GM23338 (cell line): Measurements from ENCODE around the gene S100A7A. TPM values are rescaled to one million over a fixed set of nuclear protein-coding genes. Genes with fewer than 3 reads are reported as not detected.

Experiments used
- ATAC-seq: fragments of 200-7000 bp; cut with Tn5 transposase; 3 replicates; pipeline ENCODE4 v1.9.1; 2020
- DNase-seq: peaks from one replicate; pipeline ENCODE4 v3.0.0-alpha.2; 2015; ENCODE audit warnings: low spot score
- H2AFZ ChIP-seq: fragments of 200-600 bp; sonication (generic); 2 replicates; pipeline ENCODE4 v1.8.0; 2016; ENCODE audit warnings: antibody characterized with exemption, mild to moderate bottlenecking, moderate library complexity
- H3F3A ChIP-seq: fragments of 200-600 bp; sonication (generic); replicated peaks from 2 replicates; pipeline ENCODE4 v1.8.0; 2017; ENCODE audit warnings: antibody characterized with exemption, mixed run types, low read depth
- H3K27ac ChIP-seq: fragments of 200-600 bp; sonication (generic); 2 replicates; pipeline ENCODE4 v1.6.1; 2016; ENCODE audit warnings: low read depth
- H3K27me3 ChIP-seq: fragments of 200-600 bp; sonication (generic); 2 replicates; pipeline ENCODE4 v1.8.0; 2016; ENCODE audit warnings: mild to moderate bottlenecking, mixed run types, moderate library complexity; ENCODE audit not compliant: insufficient read depth
- H3K36me3 ChIP-seq: fragments of 200-600 bp; sonication (generic); 2 replicates; pipeline ENCODE4 v1.8.0; 2016; ENCODE audit warnings: mild to moderate bottlenecking; ENCODE audit not compliant: insufficient read depth
- H3K4me1 ChIP-seq: fragments of 200-600 bp; sonication (generic); 2 replicates; pipeline ENCODE4 v1.8.0; 2016; ENCODE audit warnings: mild to moderate bottlenecking, moderate library complexity; ENCODE audit not compliant: insufficient read depth
- H3K4me2 ChIP-seq: fragments of 200-600 bp; sonication (generic); 2 replicates; pipeline ENCODE4 v1.7.1; 2017; ENCODE audit warnings: mixed run types
- H3K4me3 ChIP-seq: fragments of 200-600 bp; sonication (generic); 2 replicates; pipeline ENCODE4 v1.6.1; 2016; ENCODE audit warnings: mixed run types
- H3K79me2 ChIP-seq: fragments of 200-600 bp; sonication (generic); replicated peaks from 2 replicates; pipeline ENCODE4 v1.8.0; 2017; ENCODE audit warnings: mild to moderate bottlenecking; ENCODE audit not compliant: insufficient read depth
- H3K9me2 ChIP-seq: fragments of 200-600 bp; sonication (generic); 2 replicates; pipeline ENCODE4 v1.8.0; 2017; ENCODE audit not compliant: insufficient read depth
- H4K20me1 ChIP-seq: fragments of 200-600 bp; sonication (generic); replicated peaks from 2 replicates; pipeline ENCODE4 v1.8.0; 2017; ENCODE audit warnings: mild to moderate bottlenecking; ENCODE audit not compliant: insufficient read depth
- H3K27ac Mint-ChIP-seq: 2 replicates; pipeline ENCODE4 v1.8.0; 2020; ENCODE audit warnings: inconsistent platforms, mild to moderate bottlenecking, moderate library complexity, mixed read lengths
- H3K27me3 Mint-ChIP-seq: 3 replicates; pipeline ENCODE4 v1.8.0; 2022; ENCODE audit warnings: low read depth, mild to moderate bottlenecking, moderate library complexity, mixed read lengths, inconsistent platforms; ENCODE audit not compliant: insufficient read depth, poor library complexity
- H3K36me3 Mint-ChIP-seq: 3 replicates; pipeline ENCODE4 v1.8.0; 2021; ENCODE audit warnings: low read depth, mild to moderate bottlenecking, inconsistent platforms, moderate library complexity, mixed read lengths
- H3K4me1 Mint-ChIP-seq: 3 replicates; pipeline ENCODE4 v1.8.0; 2020; ENCODE audit warnings: mild to moderate bottlenecking, inconsistent platforms, mixed read lengths
- H3K4me3 Mint-ChIP-seq: 3 replicates; pipeline ENCODE4 v1.8.0; 2021; ENCODE audit warnings: moderate library complexity, mild to moderate bottlenecking, inconsistent platforms, mixed read lengths
- H3K9me3 Mint-ChIP-seq: 3 replicates; pipeline ENCODE4 v1.8.0; 2020; ENCODE audit warnings: moderate library complexity, mild to moderate bottlenecking, inconsistent platforms, mixed read lengths
- CREB1 ChIP-seq: fragments of 250-450 bp; sonication (Bioruptor Pico); IDR thresholded peaks from 2 replicates; pipeline ENCODE4 v1.5.0; 2020; ENCODE audit warnings: low read depth, mild to moderate bottlenecking, moderate library complexity
- EZH2 ChIP-seq: fragments of 200-600 bp; sonication (generic); IDR thresholded peaks from one replicate; pipeline ENCODE4 v1.8.0; 2017; ENCODE audit warnings: antibody characterized with exemption, mild to moderate bottlenecking, low read depth; ENCODE audit not compliant: unreplicated experiment
- EZH2phosphoT487 ChIP-seq: fragments of 200-600 bp; sonication (generic); IDR thresholded peaks from one replicate; pipeline ENCODE4 v1.8.1; 2018; ENCODE audit warnings: antibody characterized with exemption; ENCODE audit not compliant: unreplicated experiment
- JUNB ChIP-seq: IDR thresholded peaks from one replicate; pipeline ENCODE4 v1.6.1; 2016; ENCODE audit warnings: antibody characterized with exemption; ENCODE audit not compliant: unreplicated experiment
- NANOG ChIP-seq: IDR thresholded peaks from 2 replicates; pipeline ENCODE4 v1.6.1; 2016; ENCODE audit warnings: antibody characterized with exemption, borderline replicate concordance
- POLR2AphosphoS5 ChIP-seq: IDR thresholded peaks from 2 replicates; pipeline ENCODE4 v1.6.1; 2016; ENCODE audit warnings: antibody characterized with exemption, low read depth
- STAT1 ChIP-seq: IDR thresholded peaks from one replicate; pipeline ENCODE4 v1.6.1; 2016; ENCODE audit warnings: antibody characterized with exemption; ENCODE audit not compliant: unreplicated experiment
- ZNF114 ChIP-seq: fragments of 250-450 bp; sonication (Bioruptor Pico); IDR thresholded peaks from 2 replicates; pipeline ENCODE4 v1.5.0; 2020; ENCODE audit warnings: mild to moderate bottlenecking, moderate library complexity
- ZNF331 ChIP-seq: fragments of 250-450 bp; sonication (Bioruptor Pico); IDR thresholded peaks from 2 replicates; pipeline ENCODE4 v1.5.0; 2020; ENCODE audit warnings: low read depth, mild to moderate bottlenecking, moderate library complexity
- polyA plus RNA-seq: library from polyadenylated mRNA; unstranded; fragments of >200 nt; fragmentation: Nextera tagmentation; extraction: Ambion mirVana; gene quantifications from 2 replicates; pipeline ENCODE4 v1.2.1, GENCODE V29; 2016
- total RNA-seq: library from RNA; depleted of rRNA; stranded (reverse); fragments of >200 nt; shearing (Covaris generic); gene quantifications from 2 replicates; pipeline ENCODE4 v1.2.3, GENCODE V29; 2014
- TF ChIP-seq, protein P1 (sequence below): IDR thresholded peaks from 2 replicates; pipeline ENCODE4 v1.6.1; 2016; ENCODE audit warnings: antibody characterized with exemption
- TF ChIP-seq, protein P2 (sequence below), 2 experiments: fragments of 200-600 bp in 1 of 2; sonication (generic) in 1 of 2; conservative IDR thresholded peaks; 2 replicates each; pipeline versions ENCODE4 v1.5.1 to v1.6.1; 2016 to 2017; ENCODE audit warnings: antibody characterized with exemption in 2 of 2, low read depth in 2 of 2, mild to moderate bottlenecking in 2 of 2, moderate library complexity in 1 of 2
- TF ChIP-seq, protein P3 (sequence below): IDR thresholded peaks from one replicate; pipeline ENCODE4 v1.6.1; 2018; ENCODE audit warnings: antibody characterized with exemption; ENCODE audit not compliant: unreplicated experiment
- TF ChIP-seq, protein P4 (sequence below): fragments of 250-450 bp; sonication (Bioruptor Pico); IDR thresholded peaks from 2 replicates; pipeline ENCODE4 v1.5.0; 2020; ENCODE audit warnings: mild to moderate bottlenecking, moderate library complexity

Gene S100A7A
- total and polyA plus RNA-seq, 2 experiments from 2014 or later: not detected

DNA sequence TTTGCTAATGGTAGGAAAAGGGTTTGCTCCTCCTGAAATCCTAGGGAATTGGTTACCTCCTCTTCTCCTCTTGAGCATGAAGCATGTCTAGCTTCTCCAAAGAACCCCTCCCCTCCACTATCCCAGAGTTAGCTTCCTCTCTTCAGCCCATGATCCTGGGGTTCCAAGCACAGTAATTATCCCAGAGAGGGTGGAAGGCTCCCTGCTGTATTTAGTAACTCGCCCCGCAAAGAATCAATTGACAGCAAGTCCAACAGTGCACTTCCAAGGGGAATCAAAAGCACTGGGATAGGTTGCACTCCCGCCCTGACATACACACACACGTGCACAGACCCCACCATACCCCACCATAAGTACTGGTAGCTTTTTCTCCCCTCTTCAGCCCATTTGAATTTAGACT lies 28.5 kb upstream of the S100A7A start:
- H3K27ac ChIP-seq: no peak overlapping the region
- no peak for ATAC-seq
- H3K27me3 Mint-ChIP-seq: no peaks in the 10 kb centered on the region
- no peak for DNase-seq
- H2AFZ ChIP-seq: no peak overlapping the region
- no peak overlapping the region for H3K4me3 ChIP-seq
- no peaks in the 10 kb centered on the region for H3K4me1 Mint-ChIP-seq
- no peaks in the 10 kb centered on the region for H3K4me1 ChIP-seq
- no peak overlapping the region for H3K4me2 ChIP-seq
- no peaks in the 10 kb centered on the region for H3K79me2 ChIP-seq
- H3K9me2 ChIP-seq: 0 out of 2 replicates have a peak, but pooled peaks cover 3% of the 10 kb centered on the region
- no peak overlapping the region for H3K27ac Mint-ChIP-seq
- no peaks in the 10 kb centered on the region for H3K36me3 ChIP-seq
- H3K9me3 Mint-ChIP-seq: no peaks in the 10 kb centered on the region
- TF ChIP-seq EZH2phosphoT487 (no peak), JUNB (no peak), EZH2 (no peak), STAT1 (no peak), ZNF114 (CRISPR knock-in tag) (no peak), CREB1 (CRISPR knock-in tag) (no peak), POLR2AphosphoS5 (no peak), NANOG (no peak), ZNF331 (CRISPR knock-in tag) (no peak)
- TF ChIP-seq, protein P1, sequence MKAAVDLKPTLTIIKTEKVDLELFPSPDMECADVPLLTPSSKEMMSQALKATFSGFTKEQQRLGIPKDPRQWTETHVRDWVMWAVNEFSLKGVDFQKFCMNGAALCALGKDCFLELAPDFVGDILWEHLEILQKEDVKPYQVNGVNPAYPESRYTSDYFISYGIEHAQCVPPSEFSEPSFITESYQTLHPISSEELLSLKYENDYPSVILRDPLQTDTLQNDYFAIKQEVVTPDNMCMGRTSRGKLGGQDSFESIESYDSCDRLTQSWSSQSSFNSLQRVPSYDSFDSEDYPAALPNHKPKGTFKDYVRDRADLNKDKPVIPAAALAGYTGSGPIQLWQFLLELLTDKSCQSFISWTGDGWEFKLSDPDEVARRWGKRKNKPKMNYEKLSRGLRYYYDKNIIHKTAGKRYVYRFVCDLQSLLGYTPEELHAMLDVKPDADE: no peak
- TF ChIP-seq, protein P2, sequence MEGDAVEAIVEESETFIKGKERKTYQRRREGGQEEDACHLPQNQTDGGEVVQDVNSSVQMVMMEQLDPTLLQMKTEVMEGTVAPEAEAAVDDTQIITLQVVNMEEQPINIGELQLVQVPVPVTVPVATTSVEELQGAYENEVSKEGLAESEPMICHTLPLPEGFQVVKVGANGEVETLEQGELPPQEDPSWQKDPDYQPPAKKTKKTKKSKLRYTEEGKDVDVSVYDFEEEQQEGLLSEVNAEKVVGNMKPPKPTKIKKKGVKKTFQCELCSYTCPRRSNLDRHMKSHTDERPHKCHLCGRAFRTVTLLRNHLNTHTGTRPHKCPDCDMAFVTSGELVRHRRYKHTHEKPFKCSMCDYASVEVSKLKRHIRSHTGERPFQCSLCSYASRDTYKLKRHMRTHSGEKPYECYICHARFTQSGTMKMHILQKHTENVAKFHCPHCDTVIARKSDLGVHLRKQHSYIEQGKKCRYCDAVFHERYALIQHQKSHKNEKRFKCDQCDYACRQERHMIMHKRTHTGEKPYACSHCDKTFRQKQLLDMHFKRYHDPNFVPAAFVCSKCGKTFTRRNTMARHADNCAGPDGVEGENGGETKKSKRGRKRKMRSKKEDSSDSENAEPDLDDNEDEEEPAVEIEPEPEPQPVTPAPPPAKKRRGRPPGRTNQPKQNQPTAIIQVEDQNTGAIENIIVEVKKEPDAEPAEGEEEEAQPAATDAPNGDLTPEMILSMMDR (conservative IDR thresholded peaks at IDR 0.05; ENCODE audit: low read depth in 2 of 2): no peak
- TF ChIP-seq, protein P3, sequence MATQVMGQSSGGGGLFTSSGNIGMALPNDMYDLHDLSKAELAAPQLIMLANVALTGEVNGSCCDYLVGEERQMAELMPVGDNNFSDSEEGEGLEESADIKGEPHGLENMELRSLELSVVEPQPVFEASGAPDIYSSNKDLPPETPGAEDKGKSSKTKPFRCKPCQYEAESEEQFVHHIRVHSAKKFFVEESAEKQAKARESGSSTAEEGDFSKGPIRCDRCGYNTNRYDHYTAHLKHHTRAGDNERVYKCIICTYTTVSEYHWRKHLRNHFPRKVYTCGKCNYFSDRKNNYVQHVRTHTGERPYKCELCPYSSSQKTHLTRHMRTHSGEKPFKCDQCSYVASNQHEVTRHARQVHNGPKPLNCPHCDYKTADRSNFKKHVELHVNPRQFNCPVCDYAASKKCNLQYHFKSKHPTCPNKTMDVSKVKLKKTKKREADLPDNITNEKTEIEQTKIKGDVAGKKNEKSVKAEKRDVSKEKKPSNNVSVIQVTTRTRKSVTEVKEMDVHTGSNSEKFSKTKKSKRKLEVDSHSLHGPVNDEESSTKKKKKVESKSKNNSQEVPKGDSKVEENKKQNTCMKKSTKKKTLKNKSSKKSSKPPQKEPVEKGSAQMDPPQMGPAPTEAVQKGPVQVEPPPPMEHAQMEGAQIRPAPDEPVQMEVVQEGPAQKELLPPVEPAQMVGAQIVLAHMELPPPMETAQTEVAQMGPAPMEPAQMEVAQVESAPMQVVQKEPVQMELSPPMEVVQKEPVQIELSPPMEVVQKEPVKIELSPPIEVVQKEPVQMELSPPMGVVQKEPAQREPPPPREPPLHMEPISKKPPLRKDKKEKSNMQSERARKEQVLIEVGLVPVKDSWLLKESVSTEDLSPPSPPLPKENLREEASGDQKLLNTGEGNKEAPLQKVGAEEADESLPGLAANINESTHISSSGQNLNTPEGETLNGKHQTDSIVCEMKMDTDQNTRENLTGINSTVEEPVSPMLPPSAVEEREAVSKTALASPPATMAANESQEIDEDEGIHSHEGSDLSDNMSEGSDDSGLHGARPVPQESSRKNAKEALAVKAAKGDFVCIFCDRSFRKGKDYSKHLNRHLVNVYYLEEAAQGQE: no peak
- TF ChIP-seq, protein P4, sequence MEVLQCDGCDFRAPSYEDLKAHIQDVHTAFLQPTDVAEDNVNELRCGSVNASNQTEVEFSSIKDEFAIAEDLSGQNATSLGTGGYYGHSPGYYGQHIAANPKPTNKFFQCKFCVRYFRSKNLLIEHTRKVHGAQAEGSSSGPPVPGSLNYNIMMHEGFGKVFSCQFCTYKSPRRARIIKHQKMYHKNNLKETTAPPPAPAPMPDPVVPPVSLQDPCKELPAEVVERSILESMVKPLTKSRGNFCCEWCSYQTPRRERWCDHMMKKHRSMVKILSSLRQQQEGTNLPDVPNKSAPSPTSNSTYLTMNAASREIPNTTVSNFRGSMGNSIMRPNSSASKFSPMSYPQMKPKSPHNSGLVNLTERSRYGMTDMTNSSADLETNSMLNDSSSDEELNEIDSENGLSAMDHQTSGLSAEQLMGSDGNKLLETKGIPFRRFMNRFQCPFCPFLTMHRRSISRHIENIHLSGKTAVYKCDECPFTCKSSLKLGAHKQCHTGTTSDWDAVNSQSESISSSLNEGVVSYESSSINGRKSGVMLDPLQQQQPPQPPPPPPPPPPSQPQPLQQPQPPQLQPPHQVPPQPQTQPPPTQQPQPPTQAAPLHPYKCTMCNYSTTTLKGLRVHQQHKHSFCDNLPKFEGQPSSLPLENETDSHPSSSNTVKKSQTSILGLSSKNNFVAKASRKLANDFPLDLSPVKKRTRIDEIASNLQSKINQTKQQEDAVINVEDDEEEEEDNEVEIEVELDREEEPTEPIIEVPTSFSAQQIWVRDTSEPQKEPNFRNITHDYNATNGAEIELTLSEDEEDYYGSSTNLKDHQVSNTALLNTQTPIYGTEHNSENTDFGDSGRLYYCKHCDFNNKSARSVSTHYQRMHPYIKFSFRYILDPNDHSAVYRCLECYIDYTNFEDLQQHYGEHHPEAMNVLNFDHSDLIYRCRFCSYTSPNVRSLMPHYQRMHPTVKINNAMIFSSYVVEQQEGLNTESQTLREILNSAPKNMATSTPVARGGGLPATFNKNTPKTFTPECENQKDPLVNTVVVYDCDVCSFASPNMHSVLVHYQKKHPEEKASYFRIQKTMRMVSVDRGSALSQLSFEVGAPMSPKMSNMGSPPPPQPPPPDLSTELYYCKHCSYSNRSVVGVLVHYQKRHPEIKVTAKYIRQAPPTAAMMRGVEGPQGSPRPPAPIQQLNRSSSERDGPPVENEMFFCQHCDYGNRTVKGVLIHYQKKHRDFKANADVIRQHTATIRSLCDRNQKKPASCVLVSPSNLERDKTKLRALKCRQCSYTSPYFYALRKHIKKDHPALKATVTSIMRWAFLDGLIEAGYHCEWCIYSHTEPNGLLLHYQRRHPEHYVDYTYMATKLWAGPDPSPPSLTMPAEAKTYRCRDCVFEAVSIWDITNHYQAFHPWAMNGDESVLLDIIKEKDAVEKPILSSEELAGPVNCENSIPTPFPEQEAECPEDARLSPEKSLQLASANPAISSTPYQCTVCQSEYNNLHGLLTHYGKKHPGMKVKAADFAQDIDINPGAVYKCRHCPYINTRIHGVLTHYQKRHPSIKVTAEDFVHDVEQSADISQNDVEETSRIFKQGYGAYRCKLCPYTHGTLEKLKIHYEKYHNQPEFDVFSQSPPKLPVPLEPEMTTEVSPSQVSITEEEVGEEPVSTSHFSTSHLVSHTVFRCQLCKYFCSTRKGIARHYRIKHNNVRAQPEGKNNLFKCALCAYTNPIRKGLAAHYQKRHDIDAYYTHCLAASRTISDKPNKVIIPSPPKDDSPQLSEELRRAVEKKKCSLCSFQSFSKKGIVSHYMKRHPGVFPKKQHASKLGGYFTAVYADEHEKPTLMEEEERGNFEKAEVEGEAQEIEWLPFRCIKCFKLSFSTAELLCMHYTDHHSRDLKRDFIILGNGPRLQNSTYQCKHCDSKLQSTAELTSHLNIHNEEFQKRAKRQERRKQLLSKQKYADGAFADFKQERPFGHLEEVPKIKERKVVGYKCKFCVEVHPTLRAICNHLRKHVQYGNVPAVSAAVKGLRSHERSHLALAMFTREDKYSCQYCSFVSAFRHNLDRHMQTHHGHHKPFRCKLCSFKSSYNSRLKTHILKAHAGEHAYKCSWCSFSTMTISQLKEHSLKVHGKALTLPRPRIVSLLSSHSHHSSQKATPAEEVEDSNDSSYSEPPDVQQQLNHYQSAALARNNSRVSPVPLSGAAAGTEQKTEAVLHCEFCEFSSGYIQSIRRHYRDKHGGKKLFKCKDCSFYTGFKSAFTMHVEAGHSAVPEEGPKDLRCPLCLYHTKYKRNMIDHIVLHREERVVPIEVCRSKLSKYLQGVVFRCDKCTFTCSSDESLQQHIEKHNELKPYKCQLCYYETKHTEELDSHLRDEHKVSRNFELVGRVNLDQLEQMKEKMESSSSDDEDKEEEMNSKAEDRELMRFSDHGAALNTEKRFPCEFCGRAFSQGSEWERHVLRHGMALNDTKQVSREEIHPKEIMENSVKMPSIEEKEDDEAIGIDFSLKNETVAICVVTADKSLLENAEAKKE: no peak
- no peak overlapping the region for H3K4me3 Mint-ChIP-seq
- H3K27me3 ChIP-seq: no peaks in the 10 kb centered on the region
- no peaks in the 10 kb centered on the region for H4K20me1 ChIP-seq
- no peaks in the 10 kb centered on the region for H3F3A ChIP-seq
- H3K36me3 Mint-ChIP-seq: no peaks in the 10 kb centered on the region
